Measurements from ENCODE around the gene SLC25A10.

DNA sequence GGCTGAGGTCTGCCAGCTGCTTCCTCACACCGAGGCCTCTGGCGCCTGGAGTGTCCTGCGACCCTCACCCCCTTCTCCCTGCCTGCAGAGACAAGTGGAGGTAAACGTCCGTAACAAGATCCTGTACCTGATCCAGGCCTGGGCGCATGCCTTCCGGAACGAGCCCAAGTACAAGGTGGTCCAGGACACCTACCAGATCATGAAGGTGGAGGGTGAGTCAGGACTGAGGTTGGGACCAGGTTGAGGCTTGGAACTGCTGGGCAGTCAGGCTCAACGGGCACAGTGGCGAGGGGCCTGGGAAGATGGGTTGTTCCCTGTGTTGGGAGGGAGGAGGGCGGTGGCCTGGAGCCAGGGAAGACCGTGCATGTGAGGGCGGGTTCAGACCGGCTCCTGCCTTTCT is 23.5 kb upstream of the SLC25A10 start:
- TF ChIP-seq POLR2AphosphoS5 (IDR thresholded peaks at IDR 0.05) = no peak
- TF ChIP-seq, protein P1, sequence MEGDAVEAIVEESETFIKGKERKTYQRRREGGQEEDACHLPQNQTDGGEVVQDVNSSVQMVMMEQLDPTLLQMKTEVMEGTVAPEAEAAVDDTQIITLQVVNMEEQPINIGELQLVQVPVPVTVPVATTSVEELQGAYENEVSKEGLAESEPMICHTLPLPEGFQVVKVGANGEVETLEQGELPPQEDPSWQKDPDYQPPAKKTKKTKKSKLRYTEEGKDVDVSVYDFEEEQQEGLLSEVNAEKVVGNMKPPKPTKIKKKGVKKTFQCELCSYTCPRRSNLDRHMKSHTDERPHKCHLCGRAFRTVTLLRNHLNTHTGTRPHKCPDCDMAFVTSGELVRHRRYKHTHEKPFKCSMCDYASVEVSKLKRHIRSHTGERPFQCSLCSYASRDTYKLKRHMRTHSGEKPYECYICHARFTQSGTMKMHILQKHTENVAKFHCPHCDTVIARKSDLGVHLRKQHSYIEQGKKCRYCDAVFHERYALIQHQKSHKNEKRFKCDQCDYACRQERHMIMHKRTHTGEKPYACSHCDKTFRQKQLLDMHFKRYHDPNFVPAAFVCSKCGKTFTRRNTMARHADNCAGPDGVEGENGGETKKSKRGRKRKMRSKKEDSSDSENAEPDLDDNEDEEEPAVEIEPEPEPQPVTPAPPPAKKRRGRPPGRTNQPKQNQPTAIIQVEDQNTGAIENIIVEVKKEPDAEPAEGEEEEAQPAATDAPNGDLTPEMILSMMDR (IDR thresholded peaks at IDR 0.05) = no peak
- TF ChIP-seq POLR2A (IDR thresholded peaks at IDR 0.05) = no peak
- TF ChIP-seq EP300 (IDR thresholded peaks at IDR 0.05) = no peak
